ENCODE measurements around the gene ASAP2.

DNA sequence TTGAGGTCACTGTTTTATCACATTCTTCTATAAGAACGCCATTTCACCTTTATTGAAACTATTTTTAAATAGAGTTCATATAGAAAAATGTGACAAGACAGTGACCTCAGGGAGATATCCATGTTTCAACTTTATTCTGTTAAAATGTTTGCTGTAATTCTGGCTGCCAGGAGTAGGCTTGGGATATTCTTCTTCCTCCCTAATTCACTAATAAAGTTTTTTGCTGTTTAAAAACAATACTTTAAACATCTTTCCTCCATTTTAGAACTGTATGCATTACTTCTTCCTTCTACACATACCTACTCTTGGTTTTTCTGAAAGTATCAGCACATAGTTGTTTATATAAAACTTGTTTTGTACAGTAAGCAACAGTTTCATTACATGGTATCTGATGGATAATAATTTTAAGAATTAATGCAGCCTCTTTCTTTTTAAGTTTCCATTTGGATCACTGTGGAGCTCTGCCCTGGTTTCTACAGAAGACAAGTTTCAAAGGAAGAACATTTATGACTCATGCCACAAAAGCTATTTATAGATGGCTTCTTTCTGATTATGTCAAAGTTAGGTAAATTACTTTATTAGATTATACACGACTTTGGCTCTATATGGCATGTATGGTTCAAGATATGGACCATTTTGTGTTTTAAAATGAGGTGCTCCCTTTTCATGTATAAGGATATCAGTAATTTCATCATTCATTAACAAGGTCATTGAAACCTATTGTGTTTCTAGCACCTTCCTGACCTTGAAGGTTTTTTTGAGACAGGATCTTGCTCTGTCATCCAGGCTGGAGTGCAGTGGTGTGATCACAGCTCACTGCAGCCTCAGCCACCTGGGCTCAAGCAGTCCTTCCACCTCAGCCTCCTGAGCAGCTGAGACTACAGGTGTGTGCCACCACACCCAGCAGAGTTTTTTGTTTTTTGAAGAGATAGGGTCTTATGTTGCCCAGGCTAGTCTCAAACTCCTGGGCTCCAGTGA, 224.0 kb downstream of the ASAP2 start:
- TF ChIP-seq, protein P1, sequence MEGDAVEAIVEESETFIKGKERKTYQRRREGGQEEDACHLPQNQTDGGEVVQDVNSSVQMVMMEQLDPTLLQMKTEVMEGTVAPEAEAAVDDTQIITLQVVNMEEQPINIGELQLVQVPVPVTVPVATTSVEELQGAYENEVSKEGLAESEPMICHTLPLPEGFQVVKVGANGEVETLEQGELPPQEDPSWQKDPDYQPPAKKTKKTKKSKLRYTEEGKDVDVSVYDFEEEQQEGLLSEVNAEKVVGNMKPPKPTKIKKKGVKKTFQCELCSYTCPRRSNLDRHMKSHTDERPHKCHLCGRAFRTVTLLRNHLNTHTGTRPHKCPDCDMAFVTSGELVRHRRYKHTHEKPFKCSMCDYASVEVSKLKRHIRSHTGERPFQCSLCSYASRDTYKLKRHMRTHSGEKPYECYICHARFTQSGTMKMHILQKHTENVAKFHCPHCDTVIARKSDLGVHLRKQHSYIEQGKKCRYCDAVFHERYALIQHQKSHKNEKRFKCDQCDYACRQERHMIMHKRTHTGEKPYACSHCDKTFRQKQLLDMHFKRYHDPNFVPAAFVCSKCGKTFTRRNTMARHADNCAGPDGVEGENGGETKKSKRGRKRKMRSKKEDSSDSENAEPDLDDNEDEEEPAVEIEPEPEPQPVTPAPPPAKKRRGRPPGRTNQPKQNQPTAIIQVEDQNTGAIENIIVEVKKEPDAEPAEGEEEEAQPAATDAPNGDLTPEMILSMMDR (IDR thresholded peaks at IDR 0.05) = no peak
- TF ChIP-seq EZH2 (IDR thresholded peaks at IDR 0.05; ENCODE audit: borderline replicate concordance, insufficient read depth, low read depth, low read length, poor library complexity, severe bottlenecking) = no peak
